Measurements from ENCODE around the gene GRIA3. TPM values are rescaled to one million over a fixed set of nuclear protein-coding genes. Genes with fewer than 3 reads are reported as not detected.

Gene GRIA3
- polyA plus RNA-seq, 1 of the 3 experiments (the other 2 are of a cell fraction): 0.15 TPM

- H3K79me2 ChIP-seq (ENCODE audit: insufficient read depth): no peaks in the 10 kb centered on the region
- CTCF ChIA-PET: no interaction called here
Observed at GRCh38 chrX:123199338-123199737, 15.3 kb downstream of the GRIA3 start.

GRCh38 chrX:123201720-123202119 is 17.6 kb downstream of the GRIA3 start:
- Histone ChIP-seq H3K9me2 (no peaks in the 10 kb centered on the region), H3K9ac (no peak overlapping the region), H3K9me3 (no peaks in the 10 kb centered on the region), H3K36me3 (replicated peaks in 1 of 2; ENCODE audit: control insufficient read depth in 1 of 2, insufficient read depth in 2 of 2, low read length in 1 of 2) (no peaks in the 10 kb centered on the region), H4K20me1 (ENCODE audit: insufficient read depth) (no peaks in the 10 kb centered on the region), H2AFZ (ENCODE audit: low read depth) (no peak overlapping the region), H3K27ac (ENCODE audit: low read depth in 2 of 2, low read length in 1 of 2) (no peak overlapping the region), H3K4me2 (no peak overlapping the region), H3K27me3 (ENCODE audit: insufficient read depth) (peaks cover 5% of the 10 kb centered on the region; the same call in 1 of the 2 replicates), H3F3A (replicated peaks; ENCODE audit: insufficient read depth) (no peaks in the 10 kb centered on the region), H3K79me2 (ENCODE audit: insufficient read depth) (no peaks in the 10 kb centered on the region), H3K4me3 (ENCODE audit: low read depth in 2 of 2, low read length in 1 of 2) (no peak overlapping the region), H3K4me1 (ENCODE audit: control insufficient read depth in 1 of 2, insufficient read depth in 2 of 2, low read depth in 1 of 2, low read length in 1 of 2) (no peaks in the 10 kb centered on the region; a peak in 1 of 4 replicates)
- POLR2A ChIA-PET: no interaction called here
- CTCF ChIA-PET: interaction anchor here (1.2 kb wide), 1 partner anchor 12 kb away, joined by 4 read pairs; no protein-coding TSS in a partner anchor
- TF ChIP-seq RXRA (IDR thresholded peaks at IDR 0.05; ENCODE audit: borderline replicate concordance, low read depth) (no peak), FOSL2 (IDR thresholded peaks at IDR 0.05; ENCODE audit: borderline replicate concordance, low read depth) (no peak), ELF1 (IDR thresholded peaks at IDR 0.05) (no peak), RCOR1 (IDR thresholded peaks at IDR 0.05; ENCODE audit: low read length) (no peak), EZH2phosphoT487 (IDR thresholded peaks at IDR 0.05; ENCODE audit: borderline replicate concordance, low read depth) (no peak), YY1 (IDR thresholded peaks at IDR 0.05; ENCODE audit: low read depth) (no peak), POLR2AphosphoS5 (IDR thresholded peaks at IDR 0.05; ENCODE audit: low read depth, low read length) (no peak), CHD2 (IDR thresholded peaks at IDR 0.05; ENCODE audit: low read length, partially characterized antibody) (no peak), FOXM1 (IDR thresholded peaks at IDR 0.05; ENCODE audit: low read depth) (no peak), IRF3 (IDR thresholded peaks at IDR 0.05; ENCODE audit: low read depth, low read length) (no peak)
- no peak for DNase-seq
- 21% methylated on average over 5 of the region's 5 CpGs for WGBS (ENCODE audit: low lambda C conversion rate)

More at GRCh38 chrX:123199338-123199737, 15.3 kb downstream of the GRIA3 start:
- Histone ChIP-seq H3K4me2 (no peak overlapping the region), H4K20me1 (ENCODE audit: insufficient read depth) (no peaks in the 10 kb centered on the region), H3K4me1 (ENCODE audit: control insufficient read depth in 1 of 2, insufficient read depth in 2 of 2, low read depth in 1 of 2, low read length in 1 of 2) (no peaks in the 10 kb centered on the region; a peak in 1 of 4 replicates), H3K9me2 (no peaks in the 10 kb centered on the region), H3K27ac (ENCODE audit: low read depth in 2 of 2, low read length in 1 of 2) (no peak overlapping the region), H3K27me3 (ENCODE audit: insufficient read depth) (peaks cover 5% of the 10 kb centered on the region; the same call in 1 of the 2 replicates), H3K9ac (no peak overlapping the region), H3F3A (replicated peaks; ENCODE audit: insufficient read depth) (no peaks in the 10 kb centered on the region), H3K36me3 (replicated peaks in 1 of 2; ENCODE audit: control insufficient read depth in 1 of 2, insufficient read depth in 2 of 2, low read length in 1 of 2) (no peaks in the 10 kb centered on the region), H3K4me3 (ENCODE audit: low read depth in 2 of 2, low read length in 1 of 2) (no peak overlapping the region), H3K9me3 (no peaks in the 10 kb centered on the region), H2AFZ (ENCODE audit: low read depth) (no peak overlapping the region)
- no peak for DNase-seq
- WGBS (ENCODE audit: low lambda C conversion rate): 35% methylated on average over 1 of the region's 1 CpG
- TF ChIP-seq, protein P1, sequence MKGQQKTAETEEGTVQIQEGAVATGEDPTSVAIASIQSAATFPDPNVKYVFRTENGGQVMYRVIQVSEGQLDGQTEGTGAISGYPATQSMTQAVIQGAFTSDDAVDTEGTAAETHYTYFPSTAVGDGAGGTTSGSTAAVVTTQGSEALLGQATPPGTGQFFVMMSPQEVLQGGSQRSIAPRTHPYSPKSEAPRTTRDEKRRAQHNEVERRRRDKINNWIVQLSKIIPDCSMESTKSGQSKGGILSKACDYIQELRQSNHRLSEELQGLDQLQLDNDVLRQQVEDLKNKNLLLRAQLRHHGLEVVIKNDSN (IDR thresholded peaks at IDR 0.05; ENCODE audit: borderline replicate concordance, low read depth): no peak
- TF ChIP-seq YY1 (IDR thresholded peaks at IDR 0.05; ENCODE audit: low read depth) (no peak), NRF1 (IDR thresholded peaks at IDR 0.05; ENCODE audit: low read depth, low read length) (no peak)
- POLR2A ChIA-PET: no interaction called here
